Ovary (tissue), 3 donors: ENCODE results near the gene DNHD1.

Experiments
- POLR2A ChIP-seq: fragments of 450-650 bp; IDR thresholded peaks from one replicate; pipeline ENCODE4 v1.6.1; 2017; ENCODE audit warnings: antibody characterized with exemption, mild to moderate bottlenecking, moderate library complexity
- TF ChIP-seq, protein P1 (sequence below), 3 donors: fragments of 450-650 bp in 2 of 3; fragments of 200-600 bp in 1 of 3; IDR thresholded peaks; one replicate each; pipeline versions ENCODE4 v1.5.1 to v1.8.0; 2016 to 2022; ENCODE audit warnings: antibody characterized with exemption in 3 of 3, mild to moderate bottlenecking in 1 of 3
- donor health status: DM: no; HTN: no; CAD: no.

DNA sequence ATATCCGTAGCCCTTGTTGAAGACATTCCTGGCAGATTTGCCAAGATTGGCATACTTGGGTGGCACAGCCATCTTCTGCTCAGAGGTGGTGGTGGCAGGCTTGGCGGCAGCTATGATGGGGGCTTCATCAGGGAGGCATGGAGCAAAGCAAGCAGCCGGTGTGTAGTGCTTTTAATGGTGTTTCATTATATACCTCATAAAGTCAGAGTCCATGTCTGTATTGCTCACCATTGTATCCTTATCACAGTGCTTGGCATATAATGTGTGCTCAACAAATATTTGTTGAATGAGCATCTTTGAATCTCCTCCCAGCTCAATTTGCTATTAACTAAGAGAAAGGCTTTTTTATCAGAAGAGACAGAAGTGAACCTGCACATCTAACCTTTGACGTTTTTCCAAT, 7.8 kb upstream of the DNHD1 start:
- TF ChIP-seq, protein P1, sequence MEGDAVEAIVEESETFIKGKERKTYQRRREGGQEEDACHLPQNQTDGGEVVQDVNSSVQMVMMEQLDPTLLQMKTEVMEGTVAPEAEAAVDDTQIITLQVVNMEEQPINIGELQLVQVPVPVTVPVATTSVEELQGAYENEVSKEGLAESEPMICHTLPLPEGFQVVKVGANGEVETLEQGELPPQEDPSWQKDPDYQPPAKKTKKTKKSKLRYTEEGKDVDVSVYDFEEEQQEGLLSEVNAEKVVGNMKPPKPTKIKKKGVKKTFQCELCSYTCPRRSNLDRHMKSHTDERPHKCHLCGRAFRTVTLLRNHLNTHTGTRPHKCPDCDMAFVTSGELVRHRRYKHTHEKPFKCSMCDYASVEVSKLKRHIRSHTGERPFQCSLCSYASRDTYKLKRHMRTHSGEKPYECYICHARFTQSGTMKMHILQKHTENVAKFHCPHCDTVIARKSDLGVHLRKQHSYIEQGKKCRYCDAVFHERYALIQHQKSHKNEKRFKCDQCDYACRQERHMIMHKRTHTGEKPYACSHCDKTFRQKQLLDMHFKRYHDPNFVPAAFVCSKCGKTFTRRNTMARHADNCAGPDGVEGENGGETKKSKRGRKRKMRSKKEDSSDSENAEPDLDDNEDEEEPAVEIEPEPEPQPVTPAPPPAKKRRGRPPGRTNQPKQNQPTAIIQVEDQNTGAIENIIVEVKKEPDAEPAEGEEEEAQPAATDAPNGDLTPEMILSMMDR (IDR thresholded peaks at IDR 0.05) = no peak
- no peak for TF ChIP-seq POLR2A
